HG02623 (cell line): ENCODE results near the gene HOXC4.

Source experiments
- ATAC-seq: cut with Tn5 transposase; IDR thresholded peaks from one replicate; pipeline ENCODE4 v1.9.1; 2021; ENCODE audit warnings: moderate library complexity; ENCODE audit not compliant: unreplicated experiment

Gene HOXC4

DNA sequence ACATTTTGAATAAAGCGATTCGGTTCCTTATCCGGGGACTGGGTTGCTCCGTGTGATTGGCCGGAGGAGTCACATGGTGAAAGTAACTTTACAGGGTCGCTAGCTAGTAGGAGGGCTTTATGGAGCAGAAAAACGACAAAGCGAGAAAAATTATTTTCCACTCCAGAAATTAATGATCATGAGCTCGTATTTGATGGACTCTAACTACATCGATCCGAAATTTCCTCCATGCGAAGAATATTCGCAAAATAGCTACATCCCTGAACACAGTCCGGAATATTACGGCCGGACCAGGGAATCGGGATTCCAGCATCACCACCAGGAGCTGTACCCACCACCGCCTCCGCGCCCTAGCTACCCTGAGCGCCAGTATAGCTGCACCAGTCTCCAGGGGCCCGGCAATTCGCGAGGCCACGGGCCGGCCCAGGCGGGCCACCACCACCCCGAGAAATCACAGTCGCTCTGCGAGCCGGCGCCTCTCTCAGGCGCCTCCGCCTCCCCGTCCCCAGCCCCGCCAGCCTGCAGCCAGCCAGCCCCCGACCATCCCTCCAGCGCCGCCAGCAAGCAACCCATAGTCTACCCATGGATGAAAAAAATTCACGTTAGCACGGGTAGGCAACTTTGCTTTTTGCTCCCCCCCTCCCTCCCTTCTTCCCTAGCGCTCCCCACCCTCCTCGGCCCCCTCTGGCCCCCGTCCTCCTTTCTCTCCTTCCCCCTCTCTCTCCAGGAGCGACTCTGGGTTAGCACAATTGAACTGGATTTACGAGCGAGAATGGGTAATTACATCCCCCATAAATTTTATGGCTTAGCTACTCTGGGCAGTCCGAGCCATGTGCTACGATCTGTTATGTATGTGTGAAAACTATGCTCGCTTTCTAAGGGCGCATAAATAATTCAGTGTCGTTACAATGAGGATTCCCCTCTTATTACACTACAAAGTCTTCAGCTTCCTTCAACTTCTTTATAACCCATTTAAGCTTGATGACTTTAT, at the start of gene HOXC4:
Gene HOXC4 (plus strand): TSS at position 85 of the 991 bp plus-strand sequence. CDS start 88 bp downstream, at position 173.
- no peak for ATAC-seq

GRCh38 chr12:54004063-54004840, 49.4 kb upstream of the HOXC4 start:
- no peak for ATAC-seq

- ATAC-seq = no peak
These were observed 48.6 kb upstream of the HOXC4 start for GRCh38 chr12:54004841-54005530.

DNA sequence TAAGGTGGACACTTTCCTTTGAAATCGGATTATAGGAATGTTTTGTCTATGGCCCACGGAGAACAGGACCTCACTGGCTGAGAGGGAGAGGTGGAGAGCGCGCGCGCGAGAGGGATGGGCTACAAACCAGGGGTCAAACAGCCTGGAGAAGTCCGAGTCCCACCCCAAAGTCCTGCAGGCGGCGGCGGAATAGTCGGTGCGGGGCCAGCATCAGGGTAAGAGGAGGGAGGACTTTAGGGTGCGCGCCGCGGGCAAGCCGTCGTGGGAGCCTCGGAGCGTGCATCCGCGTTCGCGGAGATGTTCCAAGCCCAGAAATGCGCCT, 48.1 kb upstream of the HOXC4 start:
- ATAC-seq = no peak

- no peak for ATAC-seq
These were observed 47.6 kb upstream of the HOXC4 start for GRCh38 chr12:54005853-54006558.

- no peak for ATAC-seq
These were observed 46.9 kb upstream of the HOXC4 start for GRCh38 chr12:54006559-54007220.

DNA sequence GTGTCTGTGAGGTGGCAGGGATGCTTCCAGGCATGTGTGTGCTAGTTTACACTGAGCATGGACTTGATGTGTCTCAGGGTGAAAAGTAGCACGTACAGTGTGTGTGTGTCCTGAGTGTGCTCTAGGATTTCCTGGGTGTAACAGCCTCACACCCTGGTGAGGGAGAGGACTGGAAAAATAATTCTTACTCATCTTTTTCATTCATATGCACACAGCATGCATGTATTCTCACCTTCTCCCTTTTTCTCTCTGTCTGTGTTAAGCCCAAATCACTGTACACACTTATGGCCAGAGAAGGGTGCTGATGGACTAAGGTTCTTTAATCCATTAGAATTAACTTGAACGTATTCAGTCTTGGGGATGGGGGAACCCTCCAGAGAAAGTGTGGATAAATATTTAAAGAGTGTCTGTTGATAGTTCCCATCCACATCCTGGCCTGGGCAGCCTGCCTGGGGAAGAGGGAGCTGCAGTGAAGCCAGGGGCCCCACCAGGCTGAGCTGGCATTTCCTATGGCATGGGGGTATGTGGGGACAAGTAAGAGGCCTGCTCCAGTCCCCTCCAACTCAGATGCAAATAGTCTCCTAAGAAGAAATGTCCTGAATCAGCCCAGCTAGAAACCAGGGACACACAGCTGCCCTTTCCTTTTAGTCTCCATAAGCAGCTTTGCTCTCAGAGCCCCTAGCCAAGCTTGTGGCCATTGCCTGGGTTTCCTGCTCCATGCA, 45.9 kb upstream of the HOXC4 start:
- no peak for ATAC-seq

DNA sequence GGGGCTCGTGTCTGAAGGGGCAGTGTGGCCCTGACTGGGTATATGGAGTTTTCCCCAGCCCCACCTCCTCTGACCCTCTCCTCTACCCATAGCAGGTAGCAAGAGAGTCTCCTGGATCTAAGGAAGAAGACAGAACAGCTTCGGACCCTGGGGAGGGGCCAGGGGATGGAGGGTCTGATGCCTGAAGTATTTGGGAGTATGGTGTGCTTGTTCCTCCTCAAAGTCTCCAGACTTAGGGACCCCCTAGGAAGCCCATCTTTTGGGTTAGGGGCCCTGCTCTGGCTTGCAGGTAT, 45.4 kb upstream of the HOXC4 start:
- no peak for ATAC-seq

GRCh38 chr12:54009171-54010052, 44.2 kb upstream of the HOXC4 start:
- ATAC-seq = no peak

DNA sequence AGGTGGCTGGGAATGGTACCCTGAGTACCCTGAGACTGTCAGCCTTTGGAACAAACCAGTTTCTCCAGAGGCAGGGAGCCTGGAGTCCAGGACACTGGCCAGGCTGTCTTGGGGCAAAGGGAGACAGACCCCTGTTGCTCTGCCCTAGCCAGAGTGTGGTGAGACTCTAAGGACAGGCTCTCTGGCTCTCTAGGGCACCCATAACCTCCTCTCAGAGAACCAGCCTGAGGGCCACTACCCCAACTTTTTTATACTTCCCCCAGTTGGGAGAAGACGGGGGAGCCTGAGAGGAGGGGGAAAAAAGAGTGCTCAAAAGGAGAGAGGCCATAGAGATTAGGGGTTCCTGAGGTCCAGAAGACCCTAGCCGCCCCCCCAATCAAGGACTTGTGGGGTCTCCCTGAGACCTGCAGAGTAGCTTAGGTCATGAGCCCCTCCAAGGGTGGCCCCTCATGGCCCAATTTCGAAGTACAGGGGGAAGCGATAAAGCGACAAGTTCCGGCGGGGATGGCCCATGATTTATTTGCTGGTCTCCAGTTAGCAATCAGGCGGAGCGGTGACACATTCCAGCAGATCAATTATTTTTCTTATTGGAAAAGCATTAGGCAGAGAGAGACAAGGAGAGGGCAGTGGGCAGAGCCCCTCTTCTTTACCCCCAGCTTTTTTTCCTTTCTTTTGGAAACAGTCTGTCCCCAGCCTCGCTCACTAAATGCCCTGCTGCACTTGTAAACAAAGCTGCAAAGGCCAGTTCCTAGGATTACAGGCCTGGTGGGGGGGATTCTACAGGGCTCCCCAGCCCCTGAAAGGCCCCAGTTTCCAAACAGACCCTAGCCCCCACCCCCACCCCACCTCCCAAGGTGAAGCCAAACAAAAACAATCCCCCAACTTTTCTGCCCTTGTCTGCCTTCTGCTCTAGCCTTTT, 43.3 kb upstream of the HOXC4 start:
- ATAC-seq = no peak

DNA sequence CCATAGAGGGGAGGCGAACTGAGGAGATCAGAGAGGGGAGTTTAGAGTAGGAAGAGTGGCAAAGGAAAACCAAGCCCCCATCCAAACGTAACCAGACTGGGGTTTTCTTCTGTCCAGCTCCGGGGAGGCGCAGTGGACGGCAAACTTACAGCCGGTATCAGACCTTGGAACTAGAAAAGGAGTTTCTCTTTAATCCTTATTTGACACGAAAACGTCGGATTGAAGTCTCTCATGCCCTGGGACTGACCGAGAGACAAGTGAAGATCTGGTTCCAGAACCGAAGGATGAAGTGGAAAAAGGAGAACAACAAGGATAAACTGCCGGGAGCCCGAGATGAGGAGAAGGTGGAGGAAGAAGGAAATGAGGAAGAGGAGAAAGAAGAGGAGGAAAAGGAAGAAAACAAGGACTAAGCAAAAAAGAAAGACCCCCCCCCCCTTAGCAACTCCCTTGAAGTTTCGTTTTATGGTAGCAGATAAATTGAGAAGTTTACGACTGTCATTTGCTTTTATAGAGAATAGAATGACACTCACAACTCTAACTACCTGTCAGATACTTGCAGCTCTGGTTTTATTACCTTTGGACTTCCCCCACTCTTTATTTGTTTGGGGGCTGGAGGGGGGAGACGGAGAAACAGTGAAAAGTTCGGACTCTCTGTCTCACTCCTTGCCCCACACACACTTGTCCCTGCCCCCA, 42.5 kb upstream of the HOXC4 start:
- no peak for ATAC-seq

DNA sequence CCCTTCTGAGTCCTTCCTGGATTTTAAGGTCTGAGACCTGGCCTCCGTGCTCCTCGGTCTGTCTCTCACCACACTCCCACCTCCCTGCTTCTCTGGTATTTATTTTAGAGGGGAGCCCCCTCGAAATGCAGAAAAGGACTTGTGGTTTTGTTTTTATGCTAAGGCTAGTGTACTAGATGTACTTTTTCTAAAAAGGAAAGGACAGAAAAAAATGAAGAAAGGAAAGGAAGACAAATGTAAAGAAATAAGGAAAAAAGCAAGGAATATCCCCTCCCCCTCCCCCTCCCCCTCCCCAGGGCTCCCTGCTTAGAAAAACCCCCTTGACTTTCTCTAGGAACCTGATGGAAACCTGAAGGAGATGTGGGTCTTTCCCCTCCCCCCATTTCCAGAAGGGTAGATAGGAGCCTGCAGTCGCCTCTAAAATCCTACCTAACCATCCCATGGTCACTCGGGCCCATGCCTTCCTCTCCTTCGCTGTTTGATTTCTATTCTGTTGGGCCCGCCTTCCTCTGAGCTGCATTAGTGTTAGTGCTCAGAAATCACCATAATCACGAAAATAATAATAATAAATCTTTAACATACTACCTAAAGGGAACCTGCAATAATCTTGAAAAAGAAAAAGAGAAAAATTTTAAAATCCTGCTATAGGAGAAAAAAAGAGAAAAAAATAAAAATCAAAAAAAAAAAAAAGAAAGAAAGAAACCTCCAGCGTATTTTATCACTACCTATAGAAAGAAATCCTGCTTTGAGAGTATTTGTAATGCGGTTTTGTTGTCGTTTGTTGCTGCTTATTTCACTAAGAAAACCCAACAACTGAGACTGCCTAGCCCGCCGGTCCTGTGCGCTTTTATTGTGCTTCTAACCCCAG, 41.7 kb upstream of the HOXC4 start:
- no peak for ATAC-seq

GRCh38 chr12:54012631-54013409, 40.8 kb upstream of the HOXC4 start:
- ATAC-seq = no peak

- no peak for ATAC-seq
These were observed 39.1 kb upstream of the HOXC4 start for GRCh38 chr12:54014377-54015017.
